GM12878 (cell line): ENCODE measurements around the gene TPGS2. TPM values are rescaled to one million over a fixed set of nuclear protein-coding genes. Genes with fewer than 3 reads are reported as not detected.

ENCODE experiments used
- ATAC-seq: fragments of 200-7000 bp; cut with Tn5 transposase; 3 replicates; pipeline ENCODE4 v1.9.1; 2020; ENCODE audit warnings: mild to moderate bottlenecking, moderate library complexity
- BruUV-seq: library from RNA; stranded (reverse); fragments of 400-500 nt; replicated peaks from 2 replicates; lab custom pipeline; 2021; lab: Mats Ljungman, UMichigan
- CTCF ChIA-PET: fragments of 300-600 bp; sonication (Branson Sonifier 250); formaldehyde crosslinking; extraction: SDS; loops from one replicate; lab custom pipeline; 2021; ENCODE audit warnings: inconsistent platforms; lab: Yijun Ruan, JAX
- POLR2A ChIA-PET: fragments of 350-600 bp; formaldehyde crosslinking; extraction: SDS; loops from one replicate; lab custom pipeline; 2021; ENCODE audit warnings: inconsistent platforms; lab: Charles Lee
- RAD21 ChIA-PET: fragments of 300-600 bp; sonication (Branson Sonifier 250); formaldehyde crosslinking; loops from one replicate; lab custom pipeline; 2023; ENCODE audit warnings: antibody characterized with exemption; ENCODE audit not compliant: unreplicated experiment; lab: Charles Lee
- SMC1A ChIA-PET: fragments of 300-600 bp; sonication (Branson Sonifier 250); formaldehyde crosslinking; loops from one replicate; lab custom pipeline; 2023; ENCODE audit not compliant: unreplicated experiment, uncharacterized antibody; lab: Charles Lee
- DNase-seq: peaks from one replicate; pipeline ENCODE4 v3.0.0-alpha.2; 2011; ENCODE audit warnings: low read depth, low spot score
- FAIRE-seq: peaks from 3 replicates; lab custom pipeline; 2011; peaks lifted over from hg19 to GRCh38; lab: Jason Lieb, UNC
- H2AFZ ChIP-seq: 2 replicates; pipeline ENCODE4 v1.6.0; 2011; ENCODE audit warnings: low read depth, low read length, control low read depth; ENCODE audit not compliant: control insufficient read depth
- H3K27ac ChIP-seq: 2 replicates; pipeline ENCODE4 v1.5.1; 2011; ENCODE audit warnings: control low read depth; ENCODE audit not compliant: control insufficient read depth, insufficient read depth
- H3K27me3 ChIP-seq, 2 experiments: replicated peaks in 1 of 2; 2 replicates each; pipeline versions ENCODE4 v1.6.0 to v1.6.1; 2011; ENCODE audit warnings: low read length in 1 of 2; ENCODE audit not compliant: control insufficient read depth in 2 of 2, insufficient read depth in 2 of 2
- H3K36me3 ChIP-seq, 2 experiments: 2 replicates each; pipeline ENCODE4 v1.5.1; 2011; ENCODE audit warnings: low read length in 1 of 2; ENCODE audit not compliant: control insufficient read depth in 2 of 2, insufficient read depth in 2 of 2
- H3K4me1 ChIP-seq: 2 replicates; pipeline ENCODE4 v1.6.1; 2011; ENCODE audit warnings: mild to moderate bottlenecking, low read length, moderate library complexity, mixed read lengths; ENCODE audit not compliant: control insufficient read depth, insufficient read depth
- H3K4me2 ChIP-seq: 2 replicates; pipeline ENCODE4 v1.6.0; 2011; ENCODE audit warnings: control low read depth; ENCODE audit not compliant: control insufficient read depth, insufficient read depth
- H3K4me3 ChIP-seq: fragments of 200-600 bp; sonication (generic); 2 replicates; pipeline ENCODE4 v1.5.1; 2016
- H3K79me2 ChIP-seq: 2 replicates; pipeline ENCODE4 v1.6.0; 2011; ENCODE audit warnings: low read length; ENCODE audit not compliant: control insufficient read depth, insufficient read depth
- H3K9ac ChIP-seq: 2 replicates; pipeline ENCODE4 v1.8.0; 2011; ENCODE audit warnings: low read length, control low read depth, mixed read lengths; ENCODE audit not compliant: control insufficient read depth, insufficient read depth
- H3K9me3 ChIP-seq: replicated peaks from 3 replicates; pipeline ENCODE4 v1.5.1; 2011; ENCODE audit warnings: mild to moderate bottlenecking, low read length; ENCODE audit not compliant: control insufficient read depth, insufficient read depth
- H4K20me1 ChIP-seq: 2 replicates; pipeline ENCODE4 v1.6.0; 2011; ENCODE audit not compliant: control insufficient read depth, insufficient read depth
- BCL11A ChIP-seq: IDR thresholded peaks from 2 replicates; pipeline ENCODE4 v1.6.1; 2011; ENCODE audit warnings: low read depth, low read length
- CBX5 ChIP-seq: sonication (generic); IDR thresholded peaks from 2 replicates; pipeline ENCODE4 v1.6.1; 2016; ENCODE audit warnings: low read depth, moderate library complexity, mild to moderate bottlenecking, inconsistent platforms
- CHD2 ChIP-seq: IDR thresholded peaks from 2 replicates; pipeline ENCODE4 v1.6.1; 2011; ENCODE audit warnings: low read depth, low read length, improper control_type of control experiment, borderline replicate concordance
- EGR1 ChIP-seq, 2 experiments: IDR thresholded peaks; 1 replicate in 1 of 2; 2 replicates in 1 of 2; pipeline ENCODE4 v1.6.1; 2011 to 2012; ENCODE audit warnings: low read depth in 2 of 2, low read length in 2 of 2, borderline replicate concordance in 1 of 2, mild to moderate bottlenecking in 1 of 2, moderate library complexity in 1 of 2
- ELK1 ChIP-seq: IDR thresholded peaks from 2 replicates; pipeline ENCODE4 v1.6.1; 2012; ENCODE audit warnings: low read depth, low read length, improper control_type of control experiment
- MAX ChIP-seq: IDR thresholded peaks from 2 replicates; pipeline ENCODE4 v1.6.1; 2012; ENCODE audit warnings: low read depth, low read length, improper control_type of control experiment
- MTA2 ChIP-seq: fragments of 450-650 bp; IDR thresholded peaks from 2 replicates; pipeline ENCODE4 v1.6.1; 2016; ENCODE audit warnings: low read depth, mild to moderate bottlenecking, moderate library complexity
- MYC ChIP-seq: IDR thresholded peaks from 2 replicates; pipeline ENCODE4 v1.6.1; 2011; ENCODE audit warnings: mild to moderate bottlenecking, low read length, moderate library complexity, inconsistent platforms; ENCODE audit not compliant: insufficient read depth, insufficient replicate concordance, insufficient read length, severe bottlenecking
- NR2C2 ChIP-seq: IDR thresholded peaks from 2 replicates; pipeline ENCODE4 v1.6.1; 2011; ENCODE audit warnings: borderline replicate concordance, low read depth; ENCODE audit not compliant: control insufficient read depth, insufficient read length
- PML ChIP-seq: IDR thresholded peaks from 2 replicates; pipeline ENCODE4 v1.6.1; 2012; ENCODE audit warnings: low read length, inconsistent platforms
- POLR2AphosphoS2 ChIP-seq: IDR thresholded peaks from 2 replicates; pipeline ENCODE4 v1.6.1; 2011; ENCODE audit warnings: low read depth, mild to moderate bottlenecking, low read length, improper control_type of control experiment, moderate library complexity
- RB1 ChIP-seq: fragments of 450-650 bp; formaldehyde crosslinking; IDR thresholded peaks from 2 replicates; pipeline ENCODE4 v1.6.1; 2017; ENCODE audit warnings: mild to moderate bottlenecking, borderline replicate concordance
- SREBF2 ChIP-seq: IDR thresholded peaks from 2 replicates; pipeline ENCODE4 v1.6.1; 2012; ENCODE audit warnings: mild to moderate bottlenecking, low read length
- ZNF217 ChIP-seq: fragments of 450-650 bp; IDR thresholded peaks from 2 replicates; pipeline ENCODE4 v1.6.1; 2017; ENCODE audit warnings: antibody characterized with exemption, mild to moderate bottlenecking
- WGBS: methylation state at CpG from one replicate; pipeline ENCODE4 v1.1.6; 2016; ENCODE audit warnings: low lambda C conversion rate; ENCODE audit not compliant: insufficient replicate concordance, insufficient coverage; ENCODE audit errors: missing lambda C conversion rate; 5-methylcytosine and 5-hydroxymethylcytosine counted together
- in situ Hi-C: fragments of 300-500 bp; cut with MboI; formaldehyde crosslinking; loops from 9 replicates; pipeline ENCODE4 v1.14.3; 2018; ENCODE audit warnings: mixed read lengths
- intact Hi-C: fragments of 100-400 bp; cut with micrococcal nuclease; formaldehyde crosslinking; loops from one replicate; pipeline ENCODE4 v1.14.2; 2022; ENCODE audit not compliant: unreplicated experiment
- polyA plus RNA-seq, 11 experiments: library from polyadenylated mRNA; depleted of rRNA in 4 of 11; unstranded in 6 of 11; stranded (reverse) in 5 of 11; fragments of >200 nt; fragmentation: Nextera tagmentation in 4 of 11; fragmentation: Illumina TruSeq in 1 of 11; extraction: Ambion mirVana in 4 of 11; extraction: Trizol in 1 of 11; gene quantifications; 1 replicate in 1 of 11; 2 replicates in 10 of 11; pipeline versions ENCODE4 v1.2.1 to v1.2.3, GENCODE V29; 2011 to 2016; ENCODE audit warnings: inconsistent platforms in 2 of 11, missing spikeins in 2 of 11, low read depth in 1 of 11
- total RNA-seq, 4 experiments: library from RNA; depleted of rRNA in 3 of 4; stranded (reverse); fragments of >200 nt in 3 of 4; fragmentation: Illumina TruSeq in 1 of 4; extraction: Trizol in 1 of 4; gene quantifications; 2 replicates each; pipeline versions ENCODE4 v1.2.1 to v1.2.3, GENCODE V29; 2013 to 2021
- TF ChIP-seq, protein P1 (sequence below): fragments of 450-650 bp; IDR thresholded peaks from 2 replicates; pipeline ENCODE4 v1.6.1; 2016; ENCODE audit warnings: mild to moderate bottlenecking

Gene TPGS2
- total and polyA plus RNA-seq, 10 of the 15 experiments (the other 5 are each of a cell fraction or from before 2014, with no cell fraction given), result 39.8 to 181 (median 88.9) TPM

DNA sequence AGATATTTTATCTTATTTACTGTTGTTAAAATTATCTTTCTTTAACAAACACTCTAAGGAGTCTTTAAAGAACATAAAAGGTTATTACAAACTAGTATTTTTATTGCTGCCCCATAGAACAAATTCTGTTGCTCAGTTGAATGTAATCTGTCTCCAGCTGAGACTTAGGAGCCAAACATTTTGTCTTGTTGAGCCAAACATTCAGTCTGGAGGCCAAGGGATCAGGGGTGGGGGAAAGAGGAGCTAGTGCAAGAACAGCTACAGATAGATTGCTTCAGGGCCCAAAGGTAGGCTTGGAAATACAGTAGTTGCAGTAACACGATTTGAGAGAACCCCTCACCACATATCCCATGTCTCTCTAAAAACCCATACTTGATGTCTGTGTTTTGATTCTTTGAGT is 51.2 kb downstream of the TPGS2 start:
- ChIA-PET CTCF (interaction anchor here (1.1 to 2.5 kb wide), 2 partner anchors 10 to 89 kb away, joined by 3 to 9 read pairs; no protein-coding TSS in a partner anchor), SMC1A (no interaction called here), RAD21 (no interaction called here), POLR2A (no interaction called here)
- FAIRE-seq (no peak), DNase-seq (no peak), ATAC-seq (no peak)
- BruUV-seq, result no TSS peak
- intact Hi-C loops (no loop called here), in situ Hi-C loops (no loop called here)
- 40% methylated on average over 1 of the region's 1 CpG for WGBS
- H4K20me1 ChIP-seq, result no peaks in the 10 kb centered on the region
- H3K4me1 ChIP-seq, result no peaks in the 10 kb centered on the region
- no peak overlapping the region for H3K27ac ChIP-seq
- H3K27me3 ChIP-seq, result no peaks in the 10 kb centered on the region
- no peak overlapping the region for H2AFZ ChIP-seq
- no peak overlapping the region for H3K4me2 ChIP-seq
- H3K9me3 ChIP-seq, result no peaks in the 10 kb centered on the region
- no peaks in the 10 kb centered on the region; a peak in 1 of 4 replicates for H3K36me3 ChIP-seq
- H3K79me2 ChIP-seq, result no peaks in the 10 kb centered on the region
- H3K4me3 ChIP-seq, result no peak overlapping the region
- TF ChIP-seq POLR2AphosphoS2 (no peak), NR2C2 (no peak)
- no peak overlapping the region for H3K9ac ChIP-seq

DNA sequence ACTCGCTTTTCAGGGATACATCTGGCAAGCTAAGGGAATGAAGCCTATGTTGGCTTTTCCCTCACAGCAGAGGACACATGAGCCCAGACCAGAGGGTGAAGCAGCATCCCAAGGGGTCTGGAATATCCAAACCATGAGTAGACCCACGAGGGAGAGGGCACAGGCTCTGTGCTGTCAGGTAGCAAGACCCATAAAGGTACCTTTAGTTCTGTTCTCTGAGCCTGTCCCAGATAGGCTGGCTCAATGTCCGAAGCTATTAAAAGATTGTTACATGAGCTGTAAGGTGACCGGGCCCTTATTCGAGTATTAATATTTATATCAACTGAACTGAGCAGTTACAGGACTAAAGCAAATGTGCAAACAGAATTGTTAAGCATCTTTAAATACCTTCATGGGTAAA is 52.2 kb downstream of the TPGS2 start:
- Histone ChIP-seq H3K9ac (no peak overlapping the region), H3K79me2 (no peaks in the 10 kb centered on the region), H3K4me2 (no peak overlapping the region), H3K36me3 (no peaks in the 10 kb centered on the region; a peak in 1 of 4 replicates), H3K9me3 (no peaks in the 10 kb centered on the region), H3K27ac (no peak overlapping the region), H2AFZ (no peak overlapping the region), H3K4me3 (no peak overlapping the region), H3K27me3 (no peaks in the 10 kb centered on the region), H4K20me1 (no peaks in the 10 kb centered on the region), H3K4me1 (no peaks in the 10 kb centered on the region)
- intact Hi-C loops, result no loop called here
- ChIA-PET CTCF (no interaction called here), RAD21 (interaction anchor here (0.6 kb wide), 1 partner anchor 679 kb away, joined by 3 read pairs; no protein-coding TSS in a partner anchor), POLR2A (no interaction called here), SMC1A (no interaction called here)
- 60% methylated on average over 5 of the region's 5 CpGs for WGBS
- no TSS peak for BruUV-seq
- in situ Hi-C loops, result no loop called here
- FAIRE-seq (no peak), ATAC-seq (no peak), DNase-seq (no peak)
- TF ChIP-seq MTA2, result no peak
- no peak for TF ChIP-seq ELK1
- TF ChIP-seq, protein P1, sequence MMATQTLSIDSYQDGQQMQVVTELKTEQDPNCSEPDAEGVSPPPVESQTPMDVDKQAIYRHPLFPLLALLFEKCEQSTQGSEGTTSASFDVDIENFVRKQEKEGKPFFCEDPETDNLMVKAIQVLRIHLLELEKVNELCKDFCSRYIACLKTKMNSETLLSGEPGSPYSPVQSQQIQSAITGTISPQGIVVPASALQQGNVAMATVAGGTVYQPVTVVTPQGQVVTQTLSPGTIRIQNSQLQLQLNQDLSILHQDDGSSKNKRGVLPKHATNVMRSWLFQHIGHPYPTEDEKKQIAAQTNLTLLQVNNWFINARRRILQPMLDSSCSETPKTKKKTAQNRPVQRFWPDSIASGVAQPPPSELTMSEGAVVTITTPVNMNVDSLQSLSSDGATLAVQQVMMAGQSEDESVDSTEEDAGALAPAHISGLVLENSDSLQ, result no peak
- TF ChIP-seq BCL11A, result no peak
- no peak for TF ChIP-seq CBX5
- TF ChIP-seq RB1, result no peak
- no peak for TF ChIP-seq ZNF217
- no peak for TF ChIP-seq MYC
- TF ChIP-seq SREBF2, result no peak
- TF ChIP-seq CHD2, result no peak
- TF ChIP-seq MAX, result no peak
- no peak for TF ChIP-seq EGR1 (IDR thresholded peaks at IDR 0.05; ENCODE audit: borderline replicate concordance in 1 of 2, low read depth in 2 of 2, low read length in 2 of 2)
- no peak for TF ChIP-seq PML
